Measurements from ENCODE around the gene SDK1. TPM values are rescaled to one million over a fixed set of nuclear protein-coding genes. Genes with fewer than 3 reads are reported as not detected.

Gene SDK1
- total and polyA plus RNA-seq, 2 experiments from 2014 or later: 2.1 to 10.0 TPM

- ATAC-seq (peak; percentile 34; the same call in 1 of the 3 replicates), DNase-seq (ENCODE audit: low spot score) (no peak)
- TF ChIP-seq CREB1 (CRISPR knock-in tag; IDR thresholded peaks at IDR 0.05; ENCODE audit: low read depth): no peak
- no peak for TF ChIP-seq ETS1 (IDR thresholded peaks at IDR 0.05)
- no peak for TF ChIP-seq NANOG (IDR thresholded peaks at IDR 0.05; ENCODE audit: borderline replicate concordance)
- no peak for TF ChIP-seq POLR2AphosphoS5 (IDR thresholded peaks at IDR 0.05; ENCODE audit: low read depth)
- no peak for TF ChIP-seq REST (IDR thresholded peaks at IDR 0.05; ENCODE audit: unreplicated experiment)
- TF ChIP-seq EZH2phosphoT487 (IDR thresholded peaks at IDR 0.05; ENCODE audit: unreplicated experiment): no peak
- no peak for TF ChIP-seq ZNF462 (CRISPR knock-in tag; IDR thresholded peaks at IDR 0.05)
- no peak for TF ChIP-seq EZH2 (IDR thresholded peaks at IDR 0.05; ENCODE audit: low read depth, unreplicated experiment)
- TF ChIP-seq CTCF (conservative IDR thresholded peaks at IDR 0.05; ENCODE audit: low read depth in 2 of 2): no peak
- no peak for TF ChIP-seq JUNB (IDR thresholded peaks at IDR 0.05; ENCODE audit: unreplicated experiment)
- H3K27ac Mint-ChIP-seq: no peak overlapping the region
- Histone ChIP-seq H3K4me2 (no peak overlapping the region), H3K9me2 (ENCODE audit: insufficient read depth) (no peaks in the 10 kb centered on the region), H3K4me1 (ENCODE audit: insufficient read depth) (no peaks in the 10 kb centered on the region), H3K36me3 (ENCODE audit: insufficient read depth) (no peaks in the 10 kb centered on the region), H4K20me1 (replicated peaks; ENCODE audit: insufficient read depth) (no peaks in the 10 kb centered on the region), H3K4me3 (no peak overlapping the region), H3K27me3 (ENCODE audit: insufficient read depth) (no peaks in the 10 kb centered on the region), H3K27ac (ENCODE audit: low read depth) (no peak overlapping the region), H3F3A (replicated peaks; ENCODE audit: low read depth) (no peaks in the 10 kb centered on the region), H3K79me2 (replicated peaks; ENCODE audit: insufficient read depth) (no peaks in the 10 kb centered on the region), H2AFZ (no peak overlapping the region)
- H3K27me3 Mint-ChIP-seq (ENCODE audit: insufficient read depth, low read depth, poor library complexity): no peaks in the 10 kb centered on the region
- H3K4me1 Mint-ChIP-seq: peaks cover 9% of the 10 kb centered on the region; the same call in 1 of the 3 replicates
- H3K36me3 Mint-ChIP-seq (ENCODE audit: low read depth): peaks cover 2% of the 10 kb centered on the region; the same call in 2 of the 3 replicates
- no peaks in the 10 kb centered on the region; the same call in 2 of the 3 replicates for H3K9me3 Mint-ChIP-seq
- H3K4me3 Mint-ChIP-seq: no peak overlapping the region
These were observed 765.8 kb downstream of the SDK1 start for GRCh38 chr7:4066626-4067475.

Data from GM23338 (cell line).